ENCODE measurements around the gene TUBA3D.
"Not testable (repeated sequence)": the region's sequence is repeated elsewhere in the genome, so short reads cannot be mapped to it uniquely, and the experiment has no call there.

- not testable (repeated sequence) for TF ChIP-seq EZH2 (IDR thresholded peaks at IDR 0.05; ENCODE audit: borderline replicate concordance, low read depth, low read length); NFRKB (IDR thresholded peaks at IDR 0.05; ENCODE audit: low read depth); MECOM (CRISPR knock-in tag; IDR thresholded peaks at IDR 0.05); GATA2 (CRISPR knock-in tag; IDR thresholded peaks at IDR 0.05); ZNF778 (CRISPR knock-in tag; IDR thresholded peaks at IDR 0.05)
Observed at GRCh38 chr2:131525256-131525655, 49.3 kb downstream of the TUBA3D start.

Measured in K562 (cell line).